Thyroid gland (tissue), 4 donors: ENCODE data around the gene CREBL2.

Experiments used
- POLR2A ChIP-seq, 2 donors: fragments of 450-650 bp; IDR thresholded peaks; one replicate each; pipeline ENCODE4 v1.6.1; 2017; ENCODE audit warnings: antibody characterized with exemption in 2 of 2, mild to moderate bottlenecking in 2 of 2, moderate library complexity in 1 of 2
- TF ChIP-seq, protein P1 (sequence below), 6 experiments: fragments of 200-600 bp in 3 of 6; fragments of 450-650 bp in 3 of 6; sonication (generic) in 3 of 6; IDR thresholded peaks; one replicate each; pipeline ENCODE4 v1.5.1; 2016 to 2019; ENCODE audit warnings: antibody characterized with exemption in 6 of 6, mild to moderate bottlenecking in 2 of 6, inconsistent platforms in 1 of 6, moderate library complexity in 1 of 6

DNA sequence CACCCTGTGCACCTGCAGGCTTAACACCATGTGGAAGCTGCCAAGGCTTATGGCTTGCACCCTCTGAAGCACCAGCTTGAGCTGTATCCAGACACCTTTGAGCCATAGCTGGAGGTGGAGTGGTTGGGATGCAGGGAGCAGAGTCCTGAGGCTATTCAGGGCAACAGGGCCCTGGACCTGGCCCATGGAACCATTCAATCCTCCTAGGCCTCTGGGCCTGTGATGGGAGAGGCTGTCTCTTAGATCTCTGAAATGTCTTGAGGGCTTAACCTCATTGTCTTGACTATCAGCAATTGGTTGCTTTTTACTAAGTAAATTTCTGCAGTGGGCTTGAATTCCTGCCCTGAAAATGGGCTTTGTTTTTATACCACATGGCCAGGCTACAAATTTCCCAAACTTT, 36.6 kb downstream of the CREBL2 start:
- TF ChIP-seq, protein P1, sequence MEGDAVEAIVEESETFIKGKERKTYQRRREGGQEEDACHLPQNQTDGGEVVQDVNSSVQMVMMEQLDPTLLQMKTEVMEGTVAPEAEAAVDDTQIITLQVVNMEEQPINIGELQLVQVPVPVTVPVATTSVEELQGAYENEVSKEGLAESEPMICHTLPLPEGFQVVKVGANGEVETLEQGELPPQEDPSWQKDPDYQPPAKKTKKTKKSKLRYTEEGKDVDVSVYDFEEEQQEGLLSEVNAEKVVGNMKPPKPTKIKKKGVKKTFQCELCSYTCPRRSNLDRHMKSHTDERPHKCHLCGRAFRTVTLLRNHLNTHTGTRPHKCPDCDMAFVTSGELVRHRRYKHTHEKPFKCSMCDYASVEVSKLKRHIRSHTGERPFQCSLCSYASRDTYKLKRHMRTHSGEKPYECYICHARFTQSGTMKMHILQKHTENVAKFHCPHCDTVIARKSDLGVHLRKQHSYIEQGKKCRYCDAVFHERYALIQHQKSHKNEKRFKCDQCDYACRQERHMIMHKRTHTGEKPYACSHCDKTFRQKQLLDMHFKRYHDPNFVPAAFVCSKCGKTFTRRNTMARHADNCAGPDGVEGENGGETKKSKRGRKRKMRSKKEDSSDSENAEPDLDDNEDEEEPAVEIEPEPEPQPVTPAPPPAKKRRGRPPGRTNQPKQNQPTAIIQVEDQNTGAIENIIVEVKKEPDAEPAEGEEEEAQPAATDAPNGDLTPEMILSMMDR (IDR thresholded peaks at IDR 0.05), result no peak
- TF ChIP-seq POLR2A (IDR thresholded peaks at IDR 0.05), result no peak
